Endodermal cell (in vitro differentiated cells): Measurements from ENCODE around the gene CACNA2D4. TPM values are rescaled to one million over a fixed set of nuclear protein-coding genes. Genes with fewer than 3 reads are reported as not detected.
A peak's percentile ranks its signal among the peaks of the same experiment; 100 is the strongest.

ENCODE experiments used
- DNase-seq: peaks from one replicate; pipeline ENCODE4 v3.0.0-alpha.2; 2017
- H3K27ac ChIP-seq: 2 replicates; pipeline ENCODE4 v1.5.1; 2013; ENCODE audit warnings: mild to moderate bottlenecking, low read depth, low read length, moderate library complexity
- H3K27me3 ChIP-seq: 2 replicates; pipeline ENCODE4 v1.6.1; 2013; ENCODE audit warnings: mild to moderate bottlenecking, low read length, moderate library complexity; ENCODE audit not compliant: insufficient read depth, control insufficient read depth, poor library complexity, severe bottlenecking
- H3K36me3 ChIP-seq: 2 replicates; pipeline ENCODE4 v1.7.0; 2013; ENCODE audit warnings: mild to moderate bottlenecking, low read length, moderate library complexity; ENCODE audit not compliant: control insufficient read depth, insufficient read depth
- H3K4me1 ChIP-seq: one replicate; pipeline ENCODE4 v1.7.0; 2013; ENCODE audit warnings: low read length; ENCODE audit not compliant: control insufficient read depth, insufficient read depth
- H3K4me3 ChIP-seq: 2 replicates; pipeline ENCODE4 v1.5.1; 2013; ENCODE audit warnings: mild to moderate bottlenecking, low read length, moderate library complexity
- H3K9ac ChIP-seq: 2 replicates; pipeline ENCODE4 v1.6.1; 2013; ENCODE audit warnings: mild to moderate bottlenecking, low read length, moderate library complexity; ENCODE audit not compliant: poor library complexity, severe bottlenecking; ENCODE audit errors: extremely low read depth
- H3K9me3 ChIP-seq: 2 replicates; pipeline ENCODE4 v1.6.1; 2013; ENCODE audit warnings: mild to moderate bottlenecking, low read length, moderate library complexity; ENCODE audit not compliant: control insufficient read depth
- H3K27ac Mint-ChIP-seq: 2 replicates; pipeline ENCODE4 v1.8.0; 2020; ENCODE audit warnings: mixed read lengths
- H3K27me3 Mint-ChIP-seq: 2 replicates; pipeline ENCODE4 v1.8.0; 2021; ENCODE audit warnings: mild to moderate bottlenecking, mixed read lengths; ENCODE audit not compliant: insufficient read depth
- H3K36me3 Mint-ChIP-seq: 2 replicates; pipeline ENCODE4 v1.8.0; 2020; ENCODE audit warnings: low read depth, mixed read lengths
- H3K4me1 Mint-ChIP-seq: 2 replicates; pipeline ENCODE4 v1.8.0; 2020; ENCODE audit warnings: mixed read lengths
- H3K4me3 Mint-ChIP-seq: 2 replicates; pipeline ENCODE4 v1.8.0; 2020; ENCODE audit warnings: mild to moderate bottlenecking, moderate library complexity, mixed read lengths
- H3K9me3 Mint-ChIP-seq: 2 replicates; pipeline ENCODE4 v1.8.0; 2020; ENCODE audit warnings: mild to moderate bottlenecking, mixed read lengths
- CTCF ChIP-seq: fragments of 200-600 bp; sonication (generic); conservative IDR thresholded peaks from 2 replicates; pipeline ENCODE4 v1.5.0; 2021; ENCODE audit warnings: antibody characterized with exemption, mild to moderate bottlenecking
- WGBS, 2 experiments: methylation state at CpG; one replicate each; pipeline versions ENCODE4 v1.1.5 to v1.1.7; 2013; ENCODE audit warnings: missing lambda C conversion rate in 2 of 2, mixed read lengths in 1 of 2; ENCODE audit not compliant: insufficient coverage in 1 of 2, insufficient read length in 1 of 2; 5-methylcytosine and 5-hydroxymethylcytosine counted together
- total RNA-seq, 2 donors: library from RNA; stranded (reverse); fragmentation: NEBNext Ultra II Directional in 1 of 2; extraction: Animal tissue kit (Norgen Biotek cat#: 25700) in 1 of 2; gene quantifications; 2 replicates in 1 of 2; 3 replicates in 1 of 2; pipeline ENCODE4 v1.2.1, GENCODE V29; 2021

Gene CACNA2D4
- total RNA-seq, 2 donors from 2014 or later, result 4.3 to 5.7 TPM

GRCh38 chr12:1840981-1841425 lies 77.4 kb downstream of the CACNA2D4 start:
- peaks cover 1% of the 10 kb centered on the region for H3K27me3 Mint-ChIP-seq
- H3K27me3 ChIP-seq, result no peaks in the 10 kb centered on the region
- peaks cover 17% of the 10 kb centered on the region for H3K4me1 Mint-ChIP-seq

GRCh38 chr12:1839956-1840951 lies 78.2 kb downstream of the CACNA2D4 start:
- H3K27me3 ChIP-seq, result no peaks in the 10 kb centered on the region
- Mint-ChIP-seq H3K27ac (no peak overlapping the region), H3K4me1 (peaks cover 17% of the 10 kb centered on the region), H3K27me3 (peaks cover 1% of the 10 kb centered on the region), H3K4me3 (no peak overlapping the region), H3K9me3 (no peaks in the 10 kb centered on the region), H3K36me3 (no peaks in the 10 kb centered on the region)
- no peak for TF ChIP-seq CTCF
- H3K4me1 ChIP-seq, result no peaks in the 10 kb centered on the region
- H3K9ac ChIP-seq, result no peak overlapping the region
- H3K9me3 ChIP-seq, result no peaks in the 10 kb centered on the region
- no peaks in the 10 kb centered on the region for H3K36me3 ChIP-seq
- H3K4me3 ChIP-seq, result no peak overlapping the region
- 91% methylated on average over 18 to 19 of the region's 24 CpGs for WGBS, 2 experiments
- DNase-seq, result peak; percentile 48
- H3K27ac ChIP-seq, result peak overlapping the region; percentile 44

More at GRCh38 chr12:1840981-1841425, 77.4 kb downstream of the CACNA2D4 start:
- DNase-seq, result peak; percentile 53
- no peak overlapping the region for H3K4me3 ChIP-seq
- Mint-ChIP-seq H3K27ac (no peak overlapping the region), H3K9me3 (no peaks in the 10 kb centered on the region), H3K36me3 (no peaks in the 10 kb centered on the region), H3K4me3 (no peak overlapping the region)
- H3K9me3 ChIP-seq, result no peaks in the 10 kb centered on the region
- no peaks in the 10 kb centered on the region for H3K4me1 ChIP-seq
- TF ChIP-seq CTCF, result no peak
- 93 to 96% methylated on average over 13 to 16 of the region's 16 CpGs for WGBS, 2 experiments
- no peaks in the 10 kb centered on the region for H3K36me3 ChIP-seq
- H3K27ac ChIP-seq, result no peak overlapping the region
- no peak overlapping the region for H3K9ac ChIP-seq

- Histone ChIP-seq H3K27ac (peak overlapping the region; percentile 44), H3K9me3 (no peaks in the 10 kb centered on the region), H3K36me3 (no peaks in the 10 kb centered on the region), H3K9ac (no peak overlapping the region), H3K4me1 (no peaks in the 10 kb centered on the region), H3K4me3 (no peak overlapping the region), H3K27me3 (no peaks in the 10 kb centered on the region)
- Mint-ChIP-seq H3K9me3 (no peaks in the 10 kb centered on the region), H3K36me3 (no peaks in the 10 kb centered on the region), H3K27me3 (peaks cover 1% of the 10 kb centered on the region), H3K4me1 (peaks cover 12% of the 10 kb centered on the region), H3K27ac (no peak overlapping the region), H3K4me3 (no peak overlapping the region)
- no peak for TF ChIP-seq CTCF
- peak; percentile 21 for DNase-seq
- 91 to 96% methylated on average over 9 to 10 of the region's 10 CpGs for WGBS, 2 experiments
Measured at GRCh38 chr12:1839464-1839863, 79.0 kb downstream of the CACNA2D4 start.
